Caco-2 (cell line): ENCODE results near the gene SCUBE1. TPM values are rescaled to one million over a fixed set of nuclear protein-coding genes. Genes with fewer than 3 reads are reported as not detected.

Source experiments
- BruUV-seq: library from RNA; stranded (reverse); fragments of 400-500 nt; replicated peaks from 2 replicates; lab custom pipeline; 2021; lab: Mats Ljungman, UMichigan
- CTCF ChIA-PET: fragments of 300-600 bp; sonication (Branson Sonifier 250); formaldehyde crosslinking; loops from one replicate; lab custom pipeline; 2022; ENCODE audit warnings: antibody characterized with exemption; lab: Charles Lee
- POLR2A ChIA-PET: fragments of 300-600 bp; sonication (Branson Sonifier 250); formaldehyde crosslinking; loops from one replicate; lab custom pipeline; 2022; ENCODE audit warnings: antibody characterized with exemption; lab: Charles Lee
- DNase-seq, 2 experiments: peaks; one replicate each; pipeline versions ENCODE4 v3.0.0 to v3.0.0-alpha.2; 2020 to 2022
- H3K27me3 ChIP-seq: replicated peaks from 2 replicates; pipeline ENCODE4 v1.6.0; 2011; ENCODE audit warnings: low read length; ENCODE audit not compliant: control insufficient read depth, insufficient read depth
- H3K36me3 ChIP-seq: 2 replicates; pipeline ENCODE4 v1.5.1; 2011; ENCODE audit warnings: low read length; ENCODE audit not compliant: control insufficient read depth, insufficient read depth
- H3K4me1 ChIP-seq: fragments of 250-450 bp; sonication (Bioruptor Pico); 2 replicates; pipeline ENCODE4 v1.5.1; 2020; ENCODE audit warnings: mild to moderate bottlenecking
- H3K4me3 ChIP-seq: 2 replicates; pipeline ENCODE4 v1.5.1; 2011; ENCODE audit warnings: low read depth, mild to moderate bottlenecking, control low read depth, low read length
- H3K9me3 ChIP-seq: fragments of 250-450 bp; sonication (Bioruptor Pico); 2 replicates; pipeline ENCODE4 v1.5.1; 2020; ENCODE audit warnings: mild to moderate bottlenecking, moderate library complexity
- H3K27ac Mint-ChIP-seq: one replicate; pipeline ENCODE4 v1.8.0; 2022; ENCODE audit warnings: mixed read lengths; ENCODE audit not compliant: unreplicated experiment
- H3K27me3 Mint-ChIP-seq: one replicate; pipeline ENCODE4 v1.8.0; 2022; ENCODE audit warnings: mixed read lengths; ENCODE audit not compliant: insufficient read depth, unreplicated experiment
- H3K36me3 Mint-ChIP-seq: one replicate; pipeline ENCODE4 v1.8.0; 2022; ENCODE audit warnings: mild to moderate bottlenecking, mixed read lengths; ENCODE audit not compliant: insufficient read depth, unreplicated experiment
- H3K4me1 Mint-ChIP-seq: one replicate; pipeline ENCODE4 v1.8.0; 2022; ENCODE audit warnings: low read depth, mixed read lengths; ENCODE audit not compliant: unreplicated experiment
- H3K4me3 Mint-ChIP-seq: one replicate; pipeline ENCODE4 v1.8.0; 2022; ENCODE audit warnings: mild to moderate bottlenecking, moderate library complexity, mixed read lengths; ENCODE audit not compliant: unreplicated experiment
- H3K9me3 Mint-ChIP-seq: one replicate; pipeline ENCODE4 v1.8.0; 2022; ENCODE audit warnings: mixed read lengths; ENCODE audit not compliant: unreplicated experiment
- intact Hi-C: fragments of 100-400 bp; cut with micrococcal nuclease; formaldehyde crosslinking; loops from one replicate; pipeline ENCODE4 v1.10.0; 2022; ENCODE audit not compliant: unreplicated experiment
- total RNA-seq: library from RNA; stranded (reverse); gene quantifications from 2 replicates; pipeline ENCODE4 v1.2.3, GENCODE V29; 2022
- TF ChIP-seq, protein P1 (sequence below), 2 experiments: fragments of 200-600 bp in 1 of 2; IDR thresholded peaks; 1 replicate in 1 of 2; 2 replicates in 1 of 2; pipeline versions ENCODE4 v1.5.1 to v1.8.0; 2011 to 2022; ENCODE audit warnings: antibody characterized with exemption in 1 of 2, control low read depth in 1 of 2, inconsistent platforms in 1 of 2, low read depth in 1 of 2, low read length in 1 of 2, mild to moderate bottlenecking in 1 of 2, moderate library complexity in 1 of 2; ENCODE audit not compliant: insufficient read depth in 1 of 2, severe bottlenecking in 1 of 2, unreplicated experiment in 1 of 2

The SCUBE1 gene
- total RNA-seq, 1 experiment from 2014 or later, result not detected

DNA sequence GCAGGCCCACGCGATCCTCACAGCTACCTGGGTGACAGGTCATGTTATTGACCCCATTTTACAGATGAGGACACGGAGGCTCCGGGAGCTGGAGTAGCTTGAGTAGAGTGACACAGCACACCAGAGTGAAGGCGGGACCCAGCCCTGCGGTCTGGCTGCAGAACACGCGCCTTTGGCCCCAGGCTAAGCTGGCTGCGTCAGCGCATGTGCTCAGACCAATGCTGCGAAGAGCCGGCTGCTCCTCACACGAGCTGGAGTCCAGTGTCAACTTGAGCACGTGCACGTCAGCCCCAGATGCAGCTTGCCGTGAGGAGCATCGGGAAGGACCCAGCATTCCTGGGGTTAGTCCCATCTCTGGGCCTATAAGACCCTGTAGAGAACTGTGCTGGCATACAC, 49.9 kb downstream of the SCUBE1 start:
- no peaks in the 10 kb centered on the region for H3K27me3 ChIP-seq
- no peak overlapping the region for H3K4me3 ChIP-seq
- no peak for DNase-seq
- TF ChIP-seq, protein P1, sequence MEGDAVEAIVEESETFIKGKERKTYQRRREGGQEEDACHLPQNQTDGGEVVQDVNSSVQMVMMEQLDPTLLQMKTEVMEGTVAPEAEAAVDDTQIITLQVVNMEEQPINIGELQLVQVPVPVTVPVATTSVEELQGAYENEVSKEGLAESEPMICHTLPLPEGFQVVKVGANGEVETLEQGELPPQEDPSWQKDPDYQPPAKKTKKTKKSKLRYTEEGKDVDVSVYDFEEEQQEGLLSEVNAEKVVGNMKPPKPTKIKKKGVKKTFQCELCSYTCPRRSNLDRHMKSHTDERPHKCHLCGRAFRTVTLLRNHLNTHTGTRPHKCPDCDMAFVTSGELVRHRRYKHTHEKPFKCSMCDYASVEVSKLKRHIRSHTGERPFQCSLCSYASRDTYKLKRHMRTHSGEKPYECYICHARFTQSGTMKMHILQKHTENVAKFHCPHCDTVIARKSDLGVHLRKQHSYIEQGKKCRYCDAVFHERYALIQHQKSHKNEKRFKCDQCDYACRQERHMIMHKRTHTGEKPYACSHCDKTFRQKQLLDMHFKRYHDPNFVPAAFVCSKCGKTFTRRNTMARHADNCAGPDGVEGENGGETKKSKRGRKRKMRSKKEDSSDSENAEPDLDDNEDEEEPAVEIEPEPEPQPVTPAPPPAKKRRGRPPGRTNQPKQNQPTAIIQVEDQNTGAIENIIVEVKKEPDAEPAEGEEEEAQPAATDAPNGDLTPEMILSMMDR (IDR thresholded peaks at IDR 0.05; ENCODE audit: insufficient read depth in 1 of 2, low read depth in 1 of 2, low read length in 1 of 2, severe bottlenecking in 1 of 2, unreplicated experiment in 1 of 2), result no peak
- intact Hi-C loops, result no loop called here
- H3K9me3 Mint-ChIP-seq, result no peaks in the 10 kb centered on the region
- H3K4me1 Mint-ChIP-seq, result no peaks in the 10 kb centered on the region
- no peaks in the 10 kb centered on the region for H3K36me3 Mint-ChIP-seq
- peaks cover 12% of the 10 kb centered on the region for H3K4me1 ChIP-seq
- no peaks in the 10 kb centered on the region for H3K36me3 ChIP-seq
- H3K27ac Mint-ChIP-seq, result no peak overlapping the region
- no peaks in the 10 kb centered on the region for H3K27me3 Mint-ChIP-seq
- BruUV-seq, result no TSS peak
- CTCF ChIA-PET, result interaction anchor here (1.1 to 2.2 kb wide), 2 partner anchors 19 to 53 kb away, joined by 4 to 8 read pairs; no protein-coding TSS in a partner anchor
- no peaks in the 10 kb centered on the region for H3K9me3 ChIP-seq
- POLR2A ChIA-PET, result no interaction called here
- no peak overlapping the region for H3K4me3 Mint-ChIP-seq

DNA sequence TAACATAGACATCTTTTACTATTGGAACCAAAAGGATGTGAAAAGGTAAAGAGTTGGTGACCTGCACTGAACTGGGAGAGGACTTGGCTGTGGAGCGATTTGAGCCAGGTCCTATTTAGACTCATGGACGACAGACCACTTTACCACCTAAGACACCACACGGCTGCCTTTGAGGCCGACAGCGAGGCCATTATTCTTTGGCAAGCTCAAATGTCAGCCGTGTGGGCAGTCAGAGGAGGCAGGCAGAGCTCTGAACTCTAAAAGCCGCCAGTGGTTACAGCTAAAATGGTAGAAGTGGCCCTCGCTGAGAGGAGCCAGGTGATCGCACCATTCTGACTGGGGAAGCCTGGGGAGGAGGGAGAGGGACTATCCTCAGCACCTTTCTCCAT, 50.5 kb downstream of the SCUBE1 start:
- Mint-ChIP-seq H3K27me3 (no peaks in the 10 kb centered on the region), H3K4me3 (no peak overlapping the region), H3K4me1 (no peaks in the 10 kb centered on the region), H3K27ac (no peak overlapping the region), H3K9me3 (no peaks in the 10 kb centered on the region), H3K36me3 (no peaks in the 10 kb centered on the region)
- intact Hi-C loops, result no loop called here
- Histone ChIP-seq H3K36me3 (no peaks in the 10 kb centered on the region), H3K4me1 (peaks cover 12% of the 10 kb centered on the region), H3K4me3 (no peak overlapping the region), H3K9me3 (no peaks in the 10 kb centered on the region), H3K27me3 (no peaks in the 10 kb centered on the region)
- CTCF ChIA-PET, result interaction anchor here (0.6 kb wide), 1 partner anchor 94 kb away, joined by 5 read pairs; no protein-coding TSS in a partner anchor
- POLR2A ChIA-PET, result no interaction called here
- DNase-seq, result no peak
- TF ChIP-seq, protein P1 (IDR thresholded peaks at IDR 0.05; ENCODE audit: insufficient read depth in 1 of 2, low read depth in 1 of 2, low read length in 1 of 2, severe bottlenecking in 1 of 2, unreplicated experiment in 1 of 2), result no peak
- BruUV-seq, result no TSS peak

DNA sequence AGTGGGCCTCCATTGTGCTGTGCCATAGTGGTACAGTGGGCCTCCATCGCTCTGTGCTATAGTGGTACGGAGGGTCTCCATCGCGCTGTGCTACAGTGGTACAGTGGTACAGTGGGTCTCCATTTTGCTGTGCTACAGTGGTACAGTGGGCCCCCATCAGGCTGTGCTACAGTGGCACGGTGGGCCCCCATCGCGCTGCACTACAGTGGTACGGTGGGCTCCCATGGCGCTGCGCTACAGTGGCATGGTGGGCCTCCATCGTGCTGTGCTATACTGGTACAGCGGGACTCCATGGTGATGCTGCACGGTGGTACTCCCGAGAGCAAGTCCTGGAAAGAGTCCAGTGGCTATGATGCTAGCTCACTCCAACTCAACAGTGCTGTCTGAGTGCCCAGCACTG, 51.8 kb downstream of the SCUBE1 start:
- intact Hi-C loops, result no loop called here
- Histone ChIP-seq H3K9me3 (no peaks in the 10 kb centered on the region), H3K27me3 (no peaks in the 10 kb centered on the region), H3K4me3 (no peak overlapping the region), H3K36me3 (no peaks in the 10 kb centered on the region), H3K4me1 (peaks cover 12% of the 10 kb centered on the region)
- no peaks in the 10 kb centered on the region for H3K4me1 Mint-ChIP-seq
- TF ChIP-seq, protein P1 (IDR thresholded peaks at IDR 0.05; ENCODE audit: insufficient read depth in 1 of 2, low read depth in 1 of 2, low read length in 1 of 2, severe bottlenecking in 1 of 2, unreplicated experiment in 1 of 2), result no peak
- CTCF ChIA-PET, result no interaction called here
- H3K9me3 Mint-ChIP-seq, result no peaks in the 10 kb centered on the region
- no peaks in the 10 kb centered on the region for H3K27me3 Mint-ChIP-seq
- no peak for DNase-seq
- H3K36me3 Mint-ChIP-seq, result no peaks in the 10 kb centered on the region
- POLR2A ChIA-PET, result no interaction called here
- no peak overlapping the region for H3K4me3 Mint-ChIP-seq
- no TSS peak for BruUV-seq
- no peak overlapping the region for H3K27ac Mint-ChIP-seq
